ENCODE measurements around the gene HERC2. TPM values are rescaled to one million over a fixed set of nuclear protein-coding genes. Genes with fewer than 3 reads are reported as not detected.

Gene HERC2
- total RNA-seq, 1 donor, result 53.6 TPM

- Histone ChIP-seq H4K20me1 (ENCODE audit: insufficient read depth, low read length) (no peaks in the 10 kb centered on the region), H3K27me3 (ENCODE audit: insufficient read depth, low read length) (peaks cover 45% of the 10 kb centered on the region), H2AFZ (ENCODE audit: low read length) (no peak overlapping the region), H3K27ac (ENCODE audit: low read depth, low read length) (no peak overlapping the region), H3K9me3 (ENCODE audit: low read depth, low read length) (no peaks in the 10 kb centered on the region), H3K79me2 (ENCODE audit: insufficient read depth, low read length) (no peaks in the 10 kb centered on the region), H3K4me3 (ENCODE audit: insufficient read depth, low read length) (no peak overlapping the region), H3K4me2 (ENCODE audit: insufficient read depth, low read length) (peak overlapping the region; percentile 15), H3K4me1 (ENCODE audit: insufficient read depth, low read length) (peaks cover 12% of the 10 kb centered on the region), H3K36me3 (ENCODE audit: insufficient read depth, low read length) (no peaks in the 10 kb centered on the region)
- DNase-seq (ENCODE audit: insufficient read length, low spot score, missing footprints), result peak; percentile 81
- no peak for TF ChIP-seq CTCF (IDR thresholded peaks at IDR 0.05; ENCODE audit: extremely low read depth, low read depth, low read length)
These were observed 227.1 kb downstream of the HERC2 start for GRCh38 chr15:28094732-28095521.

GRCh38 chr15:28093752-28094535, 228.0 kb downstream of the HERC2 start:
- Histone ChIP-seq H3K9me3 (ENCODE audit: low read depth, low read length) (no peaks in the 10 kb centered on the region), H3K4me3 (ENCODE audit: insufficient read depth, low read length) (no peak overlapping the region), H3K36me3 (ENCODE audit: insufficient read depth, low read length) (no peaks in the 10 kb centered on the region), H3K4me2 (ENCODE audit: insufficient read depth, low read length) (no peak overlapping the region), H2AFZ (ENCODE audit: low read length) (no peak overlapping the region), H3K4me1 (ENCODE audit: insufficient read depth, low read length) (peaks cover 12% of the 10 kb centered on the region), H4K20me1 (ENCODE audit: insufficient read depth, low read length) (no peaks in the 10 kb centered on the region), H3K27me3 (ENCODE audit: insufficient read depth, low read length) (peaks cover 41% of the 10 kb centered on the region), H3K79me2 (ENCODE audit: insufficient read depth, low read length) (no peaks in the 10 kb centered on the region), H3K27ac (ENCODE audit: low read depth, low read length) (no peak overlapping the region)
- no peak for TF ChIP-seq CTCF (IDR thresholded peaks at IDR 0.05; ENCODE audit: extremely low read depth, low read depth, low read length)
- DNase-seq (ENCODE audit: insufficient read length, low spot score, missing footprints), result no peak

GRCh38 chr15:28091313-28091712, 230.7 kb downstream of the HERC2 start:
- H2AFZ ChIP-seq (ENCODE audit: low read length), result no peak overlapping the region
- no peaks in the 10 kb centered on the region for H3K9me3 ChIP-seq (ENCODE audit: low read depth, low read length)
- no peak overlapping the region for H3K27ac ChIP-seq (ENCODE audit: low read depth, low read length)
- H3K36me3 ChIP-seq (ENCODE audit: insufficient read depth, low read length), result no peaks in the 10 kb centered on the region
- no peaks in the 10 kb centered on the region for H4K20me1 ChIP-seq (ENCODE audit: insufficient read depth, low read length)
- no peaks in the 10 kb centered on the region for H3K79me2 ChIP-seq (ENCODE audit: insufficient read depth, low read length)
- no peak overlapping the region for H3K4me2 ChIP-seq (ENCODE audit: insufficient read depth, low read length)
- peaks cover 8% of the 10 kb centered on the region for H3K4me1 ChIP-seq (ENCODE audit: insufficient read depth, low read length)
- no peak for DNase-seq (ENCODE audit: insufficient read length, low spot score, missing footprints)
- TF ChIP-seq CTCF (IDR thresholded peaks at IDR 0.05; ENCODE audit: extremely low read depth, low read depth, low read length), result no peak
- H3K27me3 ChIP-seq (ENCODE audit: insufficient read depth, low read length), result peaks cover 15% of the 10 kb centered on the region
- no peak overlapping the region for H3K4me3 ChIP-seq (ENCODE audit: insufficient read depth, low read length)

GRCh38 chr15:28086175-28086703, 235.7 kb downstream of the HERC2 start:
- no peak overlapping the region for H3K27ac ChIP-seq (ENCODE audit: low read depth, low read length)
- peaks cover 3% of the 10 kb centered on the region for H3K27me3 ChIP-seq (ENCODE audit: insufficient read depth, low read length)
- H3K36me3 ChIP-seq (ENCODE audit: insufficient read depth, low read length), result no peaks in the 10 kb centered on the region
- peak; percentile 77 for TF ChIP-seq CTCF (IDR thresholded peaks at IDR 0.05; ENCODE audit: extremely low read depth, low read depth, low read length)
- no peak overlapping the region for H3K4me2 ChIP-seq (ENCODE audit: insufficient read depth, low read length)
- H3K9me3 ChIP-seq (ENCODE audit: low read depth, low read length), result no peaks in the 10 kb centered on the region
- H3K79me2 ChIP-seq (ENCODE audit: insufficient read depth, low read length), result no peaks in the 10 kb centered on the region
- H3K4me3 ChIP-seq (ENCODE audit: insufficient read depth, low read length), result no peak overlapping the region
- DNase-seq (ENCODE audit: insufficient read length, low spot score, missing footprints), result peak; percentile 93
- H3K4me1 ChIP-seq (ENCODE audit: insufficient read depth, low read length), result no peaks in the 10 kb centered on the region
- H4K20me1 ChIP-seq (ENCODE audit: insufficient read depth, low read length), result no peaks in the 10 kb centered on the region
- no peak overlapping the region for H2AFZ ChIP-seq (ENCODE audit: low read length)

All from osteoblast (primary cell).